Testis (tissue), 3 donors: ENCODE data around the gene MAN1A1. TPM values are rescaled to one million over a fixed set of nuclear protein-coding genes. Genes with fewer than 3 reads are reported as not detected.

Experiments used
- DNase-seq: peaks from one replicate; pipeline ENCODE4 v3.0.0-alpha.2; 2019
- H3K27ac ChIP-seq, 2 donors: fragments of 200-600 bp; sonication (generic); one replicate each; pipeline ENCODE4 v1.5.1; 2019
- H3K27me3 ChIP-seq: fragments of 200-600 bp; sonication (generic); one replicate; pipeline ENCODE4 v1.5.1; 2019
- H3K36me3 ChIP-seq: fragments of 200-600 bp; sonication (generic); one replicate; pipeline ENCODE4 v1.5.1; 2017; ENCODE audit warnings: low read depth; ENCODE audit errors: missing control alignments
- H3K4me1 ChIP-seq: fragments of 200-600 bp; sonication (generic); one replicate; pipeline ENCODE4 v1.5.1; 2019
- H3K4me3 ChIP-seq, 2 donors: fragments of 200-600 bp; sonication (generic); one replicate each; pipeline ENCODE4 v1.5.1; 2017 to 2019
- H3K9me3 ChIP-seq: fragments of 200-600 bp; sonication (generic); one replicate; pipeline ENCODE4 v1.5.1; 2017
- POLR2A ChIP-seq: fragments of 450-650 bp; IDR thresholded peaks from one replicate; pipeline ENCODE4 v1.6.1; 2017; ENCODE audit warnings: antibody characterized with exemption, mild to moderate bottlenecking, moderate library complexity
- WGBS, 2 donors: methylation state at CpG; one replicate each; pipeline ENCODE4 v1.1.5; 2018; 5-methylcytosine and 5-hydroxymethylcytosine counted together
- intact Hi-C: fragments of 100-400 bp; cut with DNase I; formaldehyde crosslinking; loops from one replicate; pipeline ENCODE4 v1.15.1; 2023; ENCODE audit warnings: low total_unique reads
- polyA plus RNA-seq: library from polyadenylated mRNA; stranded (reverse); fragments of 350-450 nt; fragmentation: Illumina TruSeq; extraction: RNeasy Lipid Tissue Mini Kit (QIAGEN cat#74804); gene quantifications from one replicate; pipeline ENCODE4 v1.2.3, GENCODE V29; 2014; ENCODE audit warnings: low read depth, low replicate concordance; ENCODE audit not compliant: insufficient read depth
- total RNA-seq, 2 donors: library from RNA; depleted of rRNA; stranded (reverse); fragments of >200 nt; gene quantifications; one replicate each; pipeline ENCODE4 v1.2.3, GENCODE V29; 2016
- TF ChIP-seq, protein P1 (sequence below), 3 experiments: fragments of 450-650 bp in 2 of 3; fragments of 200-600 bp in 1 of 3; sonication (generic) in 1 of 3; IDR thresholded peaks; one replicate each; pipeline ENCODE4 v1.5.1; 2016 to 2019; ENCODE audit warnings: antibody characterized with exemption in 3 of 3, mild to moderate bottlenecking in 2 of 3, moderate library complexity in 1 of 3

The MAN1A1 gene
- total and polyA plus RNA-seq, 3 donors from 2014 or later = 12.8 to 21.1 (median 15.0) TPM

DNA sequence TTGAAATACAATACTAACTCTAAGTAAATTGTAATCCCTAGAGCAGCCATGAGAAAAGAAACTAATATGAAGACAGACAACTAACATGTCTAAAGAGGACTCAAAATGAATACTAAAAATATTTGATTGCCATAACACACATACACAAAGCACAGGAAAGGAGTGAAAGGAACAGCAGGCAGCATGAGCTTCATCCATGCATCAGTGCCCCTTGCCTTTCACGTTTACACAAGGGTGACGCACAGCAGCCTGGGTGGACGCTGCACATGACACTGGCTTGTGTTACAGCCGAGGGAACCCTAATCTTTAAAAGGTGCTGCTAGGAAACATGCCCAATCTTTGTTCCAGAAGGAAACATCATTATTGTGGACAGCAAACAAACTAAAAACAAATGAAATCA, 123.5 kb downstream of the MAN1A1 start:
- no peak for DNase-seq
- Histone ChIP-seq H3K27me3 (no peaks in the 10 kb centered on the region), H3K27ac (no peak overlapping the region), H3K4me3 (no peak overlapping the region), H3K9me3 (no peaks in the 10 kb centered on the region), H3K36me3 (no peaks in the 10 kb centered on the region), H3K4me1 (no peaks in the 10 kb centered on the region)
- 77 to 86% methylated on average over 4 of the region's 4 CpGs for WGBS, 2 donors
- intact Hi-C loops = no loop called here
- TF ChIP-seq, protein P1, sequence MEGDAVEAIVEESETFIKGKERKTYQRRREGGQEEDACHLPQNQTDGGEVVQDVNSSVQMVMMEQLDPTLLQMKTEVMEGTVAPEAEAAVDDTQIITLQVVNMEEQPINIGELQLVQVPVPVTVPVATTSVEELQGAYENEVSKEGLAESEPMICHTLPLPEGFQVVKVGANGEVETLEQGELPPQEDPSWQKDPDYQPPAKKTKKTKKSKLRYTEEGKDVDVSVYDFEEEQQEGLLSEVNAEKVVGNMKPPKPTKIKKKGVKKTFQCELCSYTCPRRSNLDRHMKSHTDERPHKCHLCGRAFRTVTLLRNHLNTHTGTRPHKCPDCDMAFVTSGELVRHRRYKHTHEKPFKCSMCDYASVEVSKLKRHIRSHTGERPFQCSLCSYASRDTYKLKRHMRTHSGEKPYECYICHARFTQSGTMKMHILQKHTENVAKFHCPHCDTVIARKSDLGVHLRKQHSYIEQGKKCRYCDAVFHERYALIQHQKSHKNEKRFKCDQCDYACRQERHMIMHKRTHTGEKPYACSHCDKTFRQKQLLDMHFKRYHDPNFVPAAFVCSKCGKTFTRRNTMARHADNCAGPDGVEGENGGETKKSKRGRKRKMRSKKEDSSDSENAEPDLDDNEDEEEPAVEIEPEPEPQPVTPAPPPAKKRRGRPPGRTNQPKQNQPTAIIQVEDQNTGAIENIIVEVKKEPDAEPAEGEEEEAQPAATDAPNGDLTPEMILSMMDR (IDR thresholded peaks at IDR 0.05) = no peak
- TF ChIP-seq POLR2A = no peak

GRCh38 chr6:119224095-119224701, 125.4 kb downstream of the MAN1A1 start:
- Histone ChIP-seq H3K4me3 (no peak overlapping the region), H3K27ac (no peak overlapping the region), H3K4me1 (no peaks in the 10 kb centered on the region), H3K9me3 (no peaks in the 10 kb centered on the region), H3K36me3 (no peaks in the 10 kb centered on the region), H3K27me3 (no peaks in the 10 kb centered on the region)
- TF ChIP-seq, protein P1 (IDR thresholded peaks at IDR 0.05) = no peak
- no peak for TF ChIP-seq POLR2A
- WGBS, 2 donors = 85 to 89% methylated on average over 4 of the region's 4 CpGs
- no peak for DNase-seq
- intact Hi-C loops = no loop called here

DNA sequence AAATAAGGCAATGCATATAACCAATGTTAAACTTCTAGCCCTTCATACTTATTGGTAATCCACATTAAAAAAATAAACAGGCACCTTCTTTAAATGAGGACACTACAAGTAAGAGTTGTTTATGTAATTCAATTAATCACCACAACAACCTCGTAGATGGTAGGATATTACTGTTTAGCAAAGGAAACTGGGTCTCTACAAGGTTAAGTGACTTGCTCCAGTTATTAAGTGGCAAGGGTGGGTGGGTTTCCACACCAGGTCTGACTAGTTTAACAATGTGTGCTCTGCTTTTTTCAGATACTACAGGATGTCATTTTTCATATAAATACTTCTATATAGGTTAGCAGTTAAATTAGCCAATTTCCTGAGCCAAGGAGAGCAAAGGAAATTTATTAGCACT, 129.1 kb downstream of the MAN1A1 start:
- no peak overlapping the region for H3K4me3 ChIP-seq
- no peak for TF ChIP-seq POLR2A
- TF ChIP-seq, protein P1 (IDR thresholded peaks at IDR 0.05) = no peak
- no peaks in the 10 kb centered on the region for H3K4me1 ChIP-seq
- H3K27ac ChIP-seq = no peak overlapping the region
- 88 to 89% methylated on average over 1 of the region's 1 CpG for WGBS, 2 donors
- no peaks in the 10 kb centered on the region for H3K27me3 ChIP-seq
- intact Hi-C loops = no loop called here
- H3K36me3 ChIP-seq = no peaks in the 10 kb centered on the region
- H3K9me3 ChIP-seq = no peaks in the 10 kb centered on the region
- DNase-seq = no peak

DNA sequence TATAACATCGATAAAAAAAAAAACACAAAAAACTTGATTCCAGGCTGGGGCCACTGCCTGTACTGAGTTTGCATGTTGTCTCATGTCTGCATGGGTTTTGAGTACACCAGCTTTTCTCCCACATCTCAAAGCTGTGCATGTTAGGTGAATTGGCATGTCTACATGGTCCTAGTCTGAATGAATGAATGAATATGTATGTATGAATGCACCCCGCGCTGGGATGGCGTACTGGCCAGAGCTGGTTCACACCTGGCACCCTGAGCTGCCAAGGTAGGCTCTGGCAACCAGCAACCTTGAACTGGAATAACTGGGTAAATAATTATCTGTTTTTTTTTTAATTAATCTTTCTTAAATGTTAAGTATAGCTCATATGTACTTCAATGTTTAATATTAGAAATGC, 131.0 kb downstream of the MAN1A1 start:
- no peaks in the 10 kb centered on the region for H3K36me3 ChIP-seq

More for the DNA sequence above, 131.0 kb downstream of the MAN1A1 start:
- H3K27me3 ChIP-seq = no peaks in the 10 kb centered on the region
- H3K4me1 ChIP-seq = no peaks in the 10 kb centered on the region
- no peak overlapping the region for H3K27ac ChIP-seq
- TF ChIP-seq, protein P1 (IDR thresholded peaks at IDR 0.05) = no peak
- TF ChIP-seq POLR2A = no peak
- WGBS, 2 donors = 95 to 98% methylated on average over 4 of the region's 4 CpGs
- intact Hi-C loops = no loop called here
- no peak overlapping the region for H3K4me3 ChIP-seq
- no peak for DNase-seq
- H3K9me3 ChIP-seq = no peaks in the 10 kb centered on the region
